ENCODE measurements around the gene TMEM131. TPM values are rescaled to one million over a fixed set of nuclear protein-coding genes. Genes with fewer than 3 reads are reported as not detected.

Gene TMEM131
- polyA plus RNA-seq, 3 donors: 7.0 to 23.6 (median 8.2) TPM

DNA sequence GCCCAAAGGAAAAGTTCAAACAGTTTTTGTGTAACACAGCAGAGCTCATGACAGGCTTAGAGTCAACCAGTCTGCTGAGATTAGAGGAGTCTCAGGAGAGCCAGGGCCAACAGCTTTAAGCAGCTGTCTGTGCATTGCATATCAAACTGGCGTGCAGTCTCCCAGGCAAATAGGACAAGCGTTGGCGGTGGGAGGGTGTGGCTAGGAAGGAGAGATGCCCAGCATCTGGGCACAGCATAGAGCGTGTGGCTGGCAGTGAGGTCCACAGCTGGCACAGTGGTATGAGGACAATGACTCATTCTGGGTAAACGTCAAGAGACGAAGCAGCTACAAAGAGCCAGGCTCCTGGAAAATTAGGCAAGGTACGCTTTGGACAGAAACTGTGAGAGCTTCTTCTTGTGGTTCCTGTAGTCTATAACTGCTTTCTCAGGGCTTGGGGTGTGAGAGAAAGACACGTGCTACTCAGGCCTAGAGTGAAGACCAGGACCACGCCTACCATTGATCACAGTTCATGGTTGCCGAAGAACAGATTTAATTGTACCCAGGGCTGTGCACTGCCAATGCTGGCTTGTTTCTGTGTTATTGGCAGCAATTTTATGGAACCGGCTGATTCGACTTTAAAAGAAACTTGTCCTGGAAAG, 267.5 kb downstream of the TMEM131 start:
- Histone ChIP-seq H3K4me1 (ENCODE audit: control insufficient read depth in 1 of 2, insufficient read depth in 2 of 2, low read length in 2 of 2) (no peaks in the 10 kb centered on the region), H3K27me3 (ENCODE audit: control insufficient read depth in 2 of 2, insufficient read depth in 2 of 2, low read length in 2 of 2) (no peaks in the 10 kb centered on the region), H3K79me2 (ENCODE audit: insufficient read depth, low read length) (no peaks in the 10 kb centered on the region), H4K20me1 (ENCODE audit: insufficient read depth, low read length) (no peaks in the 10 kb centered on the region), H3K4me3 (replicated peaks in 1 of 3; ENCODE audit: low read depth in 2 of 3, low read length in 3 of 3) (no peak overlapping the region), H2AFZ (ENCODE audit: insufficient read depth, low read depth, low read length, poor library complexity, severe bottlenecking) (no peak overlapping the region), H3K4me2 (replicated peaks; ENCODE audit: extremely low read depth, low read length, poor library complexity, severe bottlenecking) (no peak overlapping the region), H3K27ac (ENCODE audit: low read depth in 1 of 2, low read length in 2 of 2) (no peak overlapping the region), H3K9ac (ENCODE audit: insufficient read depth, low read length, poor library complexity, severe bottlenecking) (no peak overlapping the region), H3K36me3 (replicated peaks in 1 of 2; ENCODE audit: control insufficient read depth in 1 of 2, insufficient read depth in 2 of 2, low read length in 2 of 2) (no peaks in the 10 kb centered on the region), H3K9me3 (replicated peaks in 1 of 2; ENCODE audit: control insufficient read depth in 1 of 2, insufficient read depth in 1 of 2, low read length in 2 of 2) (peaks cover 0 to 18% of the 10 kb centered on the region in 2 donors)
- TF ChIP-seq, protein P1, sequence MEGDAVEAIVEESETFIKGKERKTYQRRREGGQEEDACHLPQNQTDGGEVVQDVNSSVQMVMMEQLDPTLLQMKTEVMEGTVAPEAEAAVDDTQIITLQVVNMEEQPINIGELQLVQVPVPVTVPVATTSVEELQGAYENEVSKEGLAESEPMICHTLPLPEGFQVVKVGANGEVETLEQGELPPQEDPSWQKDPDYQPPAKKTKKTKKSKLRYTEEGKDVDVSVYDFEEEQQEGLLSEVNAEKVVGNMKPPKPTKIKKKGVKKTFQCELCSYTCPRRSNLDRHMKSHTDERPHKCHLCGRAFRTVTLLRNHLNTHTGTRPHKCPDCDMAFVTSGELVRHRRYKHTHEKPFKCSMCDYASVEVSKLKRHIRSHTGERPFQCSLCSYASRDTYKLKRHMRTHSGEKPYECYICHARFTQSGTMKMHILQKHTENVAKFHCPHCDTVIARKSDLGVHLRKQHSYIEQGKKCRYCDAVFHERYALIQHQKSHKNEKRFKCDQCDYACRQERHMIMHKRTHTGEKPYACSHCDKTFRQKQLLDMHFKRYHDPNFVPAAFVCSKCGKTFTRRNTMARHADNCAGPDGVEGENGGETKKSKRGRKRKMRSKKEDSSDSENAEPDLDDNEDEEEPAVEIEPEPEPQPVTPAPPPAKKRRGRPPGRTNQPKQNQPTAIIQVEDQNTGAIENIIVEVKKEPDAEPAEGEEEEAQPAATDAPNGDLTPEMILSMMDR (IDR thresholded peaks at IDR 0.05): no peak
- no peaks in the 10 kb centered on the region for H3K36me3 Mint-ChIP-seq
- peaks cover 0 to 12% (median 4%) of the 10 kb centered on the region in 3 donors for H3K27me3 Mint-ChIP-seq (ENCODE audit: low read depth in 3 of 3)
- no peaks in the 10 kb centered on the region for H3K4me1 Mint-ChIP-seq
- no peak overlapping the region for H3K27ac Mint-ChIP-seq
- intact Hi-C loops (cut with micrococcal nuclease): no loop called here
- H3K9me3 Mint-ChIP-seq: peaks cover 8 to 26% (median 17%) of the 10 kb centered on the region in 7 donors
- DNase-seq: no peak
- WGBS (ENCODE audit: insufficient coverage): 80% methylated on average over 12 of the region's 12 CpGs
- H3K4me3 Mint-ChIP-seq: no peak overlapping the region

GRCh38 chr2:97727296-97727695, 268.5 kb downstream of the TMEM131 start:
- Histone ChIP-seq H3K27me3 (ENCODE audit: control insufficient read depth in 2 of 2, insufficient read depth in 2 of 2, low read length in 2 of 2) (no peaks in the 10 kb centered on the region), H3K4me2 (replicated peaks; ENCODE audit: extremely low read depth, low read length, poor library complexity, severe bottlenecking) (no peak overlapping the region), H3K4me1 (ENCODE audit: control insufficient read depth in 1 of 2, insufficient read depth in 2 of 2, low read length in 2 of 2) (no peaks in the 10 kb centered on the region), H3K9me3 (replicated peaks in 1 of 2; ENCODE audit: control insufficient read depth in 1 of 2, insufficient read depth in 1 of 2, low read length in 2 of 2) (peaks cover 0 to 18% of the 10 kb centered on the region in 2 donors), H3K79me2 (ENCODE audit: insufficient read depth, low read length) (no peaks in the 10 kb centered on the region), H3K36me3 (replicated peaks in 1 of 2; ENCODE audit: control insufficient read depth in 1 of 2, insufficient read depth in 2 of 2, low read length in 2 of 2) (no peaks in the 10 kb centered on the region), H3K9ac (ENCODE audit: insufficient read depth, low read length, poor library complexity, severe bottlenecking) (no peak overlapping the region), H3K4me3 (replicated peaks in 1 of 3; ENCODE audit: low read depth in 2 of 3, low read length in 3 of 3) (no peak overlapping the region), H3K27ac (ENCODE audit: low read depth in 1 of 2, low read length in 2 of 2) (no peak overlapping the region), H4K20me1 (ENCODE audit: insufficient read depth, low read length) (no peaks in the 10 kb centered on the region), H2AFZ (ENCODE audit: insufficient read depth, low read depth, low read length, poor library complexity, severe bottlenecking) (no peak overlapping the region)
- Mint-ChIP-seq H3K4me1 (no peaks in the 10 kb centered on the region), H3K9me3 (peaks cover 8 to 26% (median 17%) of the 10 kb centered on the region in 7 donors), H3K27me3 (ENCODE audit: low read depth in 3 of 3) (peaks cover 0 to 12% (median 4%) of the 10 kb centered on the region in 3 donors), H3K36me3 (no peaks in the 10 kb centered on the region), H3K27ac (no peak overlapping the region), H3K4me3 (no peak overlapping the region)
- DNase-seq: no peak
- intact Hi-C loops (cut with micrococcal nuclease): no loop called here
- WGBS (ENCODE audit: insufficient coverage): 87% methylated on average over 3 of the region's 7 CpGs
- TF ChIP-seq, protein P1 (IDR thresholded peaks at IDR 0.05): no peak
